GM23248 (cell line): ENCODE measurements around the gene GAMT. TPM values are rescaled to one million over a fixed set of nuclear protein-coding genes. Genes with fewer than 3 reads are reported as not detected.

Source experiments
- DNase-seq: peaks from one replicate; pipeline ENCODE4 v3.0.0-alpha.2; 2015
- H2AFZ ChIP-seq: fragments of 200-600 bp; sonication (generic); 2 replicates; pipeline ENCODE4 v1.6.1; 2016; ENCODE audit warnings: antibody characterized with exemption
- H3F3A ChIP-seq: fragments of 200-600 bp; sonication (generic); 2 replicates; pipeline ENCODE4 v1.6.1; 2016; ENCODE audit warnings: mild to moderate bottlenecking, antibody characterized with exemption, mixed run types; ENCODE audit not compliant: insufficient read depth
- H3K27ac ChIP-seq: fragments of 200-600 bp; sonication (generic); 2 replicates; pipeline ENCODE4 v1.5.1; 2016; ENCODE audit warnings: mild to moderate bottlenecking
- H3K27me3 ChIP-seq: fragments of 200-600 bp; sonication (generic); replicated peaks from 2 replicates; pipeline ENCODE4 v1.6.1; 2016; ENCODE audit warnings: mild to moderate bottlenecking; ENCODE audit not compliant: insufficient read depth
- H3K36me3 ChIP-seq: fragments of 200-600 bp; sonication (generic); 2 replicates; pipeline ENCODE4 v1.6.1; 2016; ENCODE audit warnings: low read depth, mild to moderate bottlenecking
- H3K4me1 ChIP-seq: fragments of 200-600 bp; sonication (generic); 2 replicates; pipeline ENCODE4 v1.6.1; 2016; ENCODE audit warnings: mild to moderate bottlenecking; ENCODE audit not compliant: insufficient read depth
- H3K4me2 ChIP-seq: fragments of 200-600 bp; sonication (generic); one replicate; pipeline ENCODE4 v1.6.1; 2016; ENCODE audit warnings: mild to moderate bottlenecking; ENCODE audit not compliant: unreplicated experiment
- H3K4me3 ChIP-seq: fragments of 200-600 bp; sonication (generic); 2 replicates; pipeline ENCODE4 v1.5.1; 2016; ENCODE audit warnings: mild to moderate bottlenecking
- H3K79me2 ChIP-seq: fragments of 200-600 bp; sonication (generic); 2 replicates; pipeline ENCODE4 v1.6.1; 2016; ENCODE audit warnings: mild to moderate bottlenecking; ENCODE audit not compliant: insufficient read depth
- H3K9ac ChIP-seq: fragments of 200-600 bp; sonication (generic); 2 replicates; pipeline ENCODE4 v1.6.1; 2016; ENCODE audit warnings: mild to moderate bottlenecking
- H3K9me2 ChIP-seq: fragments of 200-600 bp; sonication (generic); 2 replicates; pipeline ENCODE4 v1.6.1; 2016; ENCODE audit warnings: mixed run types, mild to moderate bottlenecking, moderate library complexity; ENCODE audit not compliant: insufficient read depth
- H3K9me3 ChIP-seq: fragments of 200-600 bp; sonication (generic); one replicate; pipeline ENCODE4 v1.6.1; 2017; ENCODE audit warnings: low read depth
- H4K20me1 ChIP-seq: fragments of 200-600 bp; sonication (generic); 2 replicates; pipeline ENCODE4 v1.6.0; 2016; ENCODE audit not compliant: insufficient read depth
- EZH2 ChIP-seq: fragments of 200-600 bp; sonication (generic); IDR thresholded peaks from 2 replicates; pipeline ENCODE4 v1.6.1; 2018; ENCODE audit warnings: antibody characterized with exemption, mild to moderate bottlenecking; ENCODE audit not compliant: insufficient read depth, poor library complexity, severe bottlenecking
- EZH2phosphoT487 ChIP-seq: fragments of 200-600 bp; sonication (generic); IDR thresholded peaks from 2 replicates; pipeline ENCODE4 v1.6.1; 2018; ENCODE audit warnings: antibody characterized with exemption, moderate library complexity, mild to moderate bottlenecking, low read depth; ENCODE audit not compliant: insufficient read depth
- WGBS, 2 experiments: methylation state at CpG; one replicate each; pipeline ENCODE4 v1.1.6; 2015 to 2017; ENCODE audit warnings: low lambda C conversion rate in 2 of 2, low coverage in 1 of 2; ENCODE audit errors: missing lambda C conversion rate in 2 of 2; 5-methylcytosine and 5-hydroxymethylcytosine counted together
- in situ Hi-C: fragments of 300-500 bp; cut with MboI; formaldehyde crosslinking; loops from 2 replicates; pipeline ENCODE4 v1.15.0; 2020
- polyA plus RNA-seq: library from polyadenylated mRNA; unstranded; fragments of >200 nt; fragmentation: Nextera tagmentation; extraction: Ambion mirVana; gene quantifications from 2 replicates; pipeline ENCODE4 v1.2.1, GENCODE V29; 2016
- total RNA-seq: library from RNA; depleted of rRNA; stranded (reverse); fragments of >200 nt; shearing (Covaris generic); gene quantifications from 2 replicates; pipeline ENCODE4 v1.2.3, GENCODE V29; 2014

The GAMT gene
- total and polyA plus RNA-seq, 2 experiments from 2014 or later: 43.1 to 43.7 TPM

GRCh38 chr19:1424192-1424955 is 23.0 kb upstream of the GAMT start:
- no peak overlapping the region for H3K4me3 ChIP-seq
- H4K20me1 ChIP-seq: no peaks in the 10 kb centered on the region
- no peak for TF ChIP-seq EZH2phosphoT487
- no peak for TF ChIP-seq EZH2
- no peaks in the 10 kb centered on the region for H3K9me3 ChIP-seq
- peaks cover 97% of the 10 kb centered on the region for H3K79me2 ChIP-seq
- 84 to 88% methylated on average over 27 to 42 of the region's 42 CpGs for WGBS, 2 experiments
- H2AFZ ChIP-seq: no peak overlapping the region
- H3F3A ChIP-seq: no peaks in the 10 kb centered on the region
- no peaks in the 10 kb centered on the region for H3K4me1 ChIP-seq
- no peak for DNase-seq
- no peaks in the 10 kb centered on the region for H3K27me3 ChIP-seq
- no peak overlapping the region for H3K9ac ChIP-seq
- no peaks in the 10 kb centered on the region for H3K9me2 ChIP-seq
- in situ Hi-C loops: no loop called here
- H3K27ac ChIP-seq: no peak overlapping the region
- H3K36me3 ChIP-seq: peaks cover 20% of the 10 kb centered on the region; the same call in 1 of the 2 replicates
- H3K4me2 ChIP-seq: no peak overlapping the region

- no peaks in the 10 kb centered on the region for H3F3A ChIP-seq
- in situ Hi-C loops: no loop called here
- H3K9me2 ChIP-seq: no peaks in the 10 kb centered on the region
- H3K36me3 ChIP-seq: peaks cover 20% of the 10 kb centered on the region; the same call in 1 of the 2 replicates
- no peak overlapping the region for H3K27ac ChIP-seq
- no peak overlapping the region for H3K4me2 ChIP-seq
- 95 to 96% methylated on average over 35 to 40 of the region's 40 CpGs for WGBS, 2 experiments
- no peak for DNase-seq
- H4K20me1 ChIP-seq: no peaks in the 10 kb centered on the region
- peaks cover 97% of the 10 kb centered on the region for H3K79me2 ChIP-seq
- no peak overlapping the region for H3K9ac ChIP-seq
- H3K27me3 ChIP-seq: no peaks in the 10 kb centered on the region
- H3K4me1 ChIP-seq: no peaks in the 10 kb centered on the region
- TF ChIP-seq EZH2phosphoT487 (no peak), EZH2 (no peak)
- no peak overlapping the region for H3K4me3 ChIP-seq
- no peaks in the 10 kb centered on the region for H3K9me3 ChIP-seq
- H2AFZ ChIP-seq: no peak overlapping the region
Measured at GRCh38 chr19:1423436-1424191, 22.3 kb upstream of the GAMT start.

- WGBS, 2 experiments: 90 to 93% methylated on average over 24 of the region's 24 CpGs
- H3K79me2 ChIP-seq: peaks cover 97% of the 10 kb centered on the region
- H3K9me2 ChIP-seq: no peaks in the 10 kb centered on the region
- H3F3A ChIP-seq: no peaks in the 10 kb centered on the region
- H3K27ac ChIP-seq: no peak overlapping the region
- no peak overlapping the region for H3K9ac ChIP-seq
- no peaks in the 10 kb centered on the region for H3K4me1 ChIP-seq
- in situ Hi-C loops: no loop called here
- peaks cover 14% of the 10 kb centered on the region; the same call in 1 of the 2 replicates for H3K36me3 ChIP-seq
- DNase-seq: no peak
- no peaks in the 10 kb centered on the region for H3K9me3 ChIP-seq
- H3K27me3 ChIP-seq: no peaks in the 10 kb centered on the region
- H2AFZ ChIP-seq: no peak overlapping the region
- TF ChIP-seq EZH2phosphoT487 (no peak), EZH2 (no peak)
- no peak overlapping the region for H3K4me2 ChIP-seq
- H4K20me1 ChIP-seq: no peaks in the 10 kb centered on the region
- no peak overlapping the region for H3K4me3 ChIP-seq
Measured at GRCh38 chr19:1422943-1423342, 21.6 kb upstream of the GAMT start.

GRCh38 chr19:1422360-1422759 is 21.0 kb upstream of the GAMT start:
- Histone ChIP-seq H3K9me2 (no peaks in the 10 kb centered on the region), H3K79me2 (peaks cover 97% of the 10 kb centered on the region), H3K9me3 (no peaks in the 10 kb centered on the region), H3K4me1 (no peaks in the 10 kb centered on the region), H3K4me3 (no peak overlapping the region), H3K4me2 (no peak overlapping the region), H3K9ac (no peak overlapping the region), H3K36me3 (peaks cover 14% of the 10 kb centered on the region; the same call in 1 of the 2 replicates), H4K20me1 (peaks cover 3% of the 10 kb centered on the region; the same call in 1 of the 2 replicates), H3K27ac (no peak overlapping the region), H2AFZ (no peak overlapping the region), H3F3A (no peaks in the 10 kb centered on the region), H3K27me3 (no peaks in the 10 kb centered on the region)
- no peak for DNase-seq
- in situ Hi-C loops: no loop called here
- 83 to 85% methylated on average over 13 to 16 of the region's 16 CpGs for WGBS, 2 experiments
- TF ChIP-seq EZH2phosphoT487 (no peak), EZH2 (no peak)
